ENCODE data around the gene PYM1. TPM values are rescaled to one million over a fixed set of nuclear protein-coding genes. Genes with fewer than 3 reads are reported as not detected.

The PYM1 gene
- total and polyA plus RNA-seq, 2 of the 8 experiments (the other 6 are each of a cell fraction or from before 2014, with no cell fraction given), result 38.7 to 58.5 TPM

- Histone ChIP-seq H2AFZ (ENCODE audit: low read length) (no peak overlapping the region), H3K27ac (ENCODE audit: low read depth, low read length) (no peak overlapping the region), H2BK5ac (ENCODE audit: low read depth, low read length) (no peak overlapping the region), H2BK120ac (replicated peaks; ENCODE audit: low read depth, low read length) (no peak overlapping the region), H3K79me2 (ENCODE audit: control insufficient read depth in 1 of 2, insufficient read depth in 2 of 2, low read length in 2 of 2) (no peaks in the 10 kb centered on the region; a peak in 1 of 4 replicates), H3K9me3 (ENCODE audit: insufficient read depth in 2 of 2, low read depth in 1 of 2, low read length in 1 of 2) (no peaks in the 10 kb centered on the region), H3K14ac (ENCODE audit: insufficient read length) (no peak overlapping the region), H2AK5ac (ENCODE audit: low read depth, low read length) (no peak overlapping the region), H2BK12ac (ENCODE audit: low read depth, low read length) (no peak overlapping the region), H3K27me3 (replicated peaks in 1 of 4; ENCODE audit: control insufficient read depth in 3 of 4, extremely low read depth in 1 of 4, insufficient read depth in 3 of 4, low read length in 3 of 4) (no peaks in the 10 kb centered on the region), H3K4me1 (replicated peaks in 1 of 4; ENCODE audit: control insufficient read depth in 3 of 4, insufficient read depth in 4 of 4, low read length in 3 of 4) (no peaks in the 10 kb centered on the region), H4K91ac (replicated peaks; ENCODE audit: insufficient read length, low read length) (no peak overlapping the region), H4K20me1 (replicated peaks in 1 of 2; ENCODE audit: control insufficient read depth in 1 of 2, insufficient read depth in 2 of 2, low read length in 2 of 2) (peaks cover 0 to 4% of the 10 kb centered on the region in 2 experiments), H3K36me3 (ENCODE audit: control insufficient read depth in 2 of 4, insufficient read depth in 4 of 4, low read length in 3 of 4) (peaks cover 0 to 22% (median 17%) of the 10 kb centered on the region in 4 experiments; a peak in 7 of 8 replicates), H3K23ac (ENCODE audit: insufficient read length) (no peak overlapping the region), H3K4ac (replicated peaks; ENCODE audit: insufficient read length, low read depth, low read length) (no peak overlapping the region), H2BK20ac (ENCODE audit: low read length) (no peak overlapping the region), H3K4me2 (ENCODE audit: insufficient read depth in 1 of 2, low read depth in 2 of 2, low read length in 2 of 2) (no peak overlapping the region), H3K23me2 (ENCODE audit: low read depth, low read length) (no peaks in the 10 kb centered on the region), H3K9ac (replicated peaks in 1 of 4; ENCODE audit: extremely low read depth in 1 of 4, low read depth in 3 of 4, low read length in 3 of 4) (no peak overlapping the region), H2BK15ac (ENCODE audit: low read length) (no peak overlapping the region), H3K4me3 (ENCODE audit: extremely low read depth in 1 of 4, insufficient read depth in 2 of 4, low read depth in 3 of 4, low read length in 4 of 4) (no peak overlapping the region), H3K56ac (replicated peaks; ENCODE audit: insufficient read length, low read depth, low read length) (no peak overlapping the region), H3K18ac (ENCODE audit: extremely low read depth, low read length) (no peak overlapping the region), H4K5ac (ENCODE audit: insufficient read length, low read depth, low read length) (no peak overlapping the region), H4K8ac (ENCODE audit: extremely low read depth, insufficient read depth, low read length) (no peak overlapping the region), H3K79me1 (ENCODE audit: low read depth, low read length) (no peaks in the 10 kb centered on the region; the same call in 1 of the 2 replicates)
- TF ChIP-seq ZNF274 (IDR thresholded peaks at IDR 0.05; ENCODE audit: borderline replicate concordance, extremely low read depth, low read length) (no peak), YY1 (IDR thresholded peaks at IDR 0.05; ENCODE audit: low read depth, low read length) (no peak), GTF2F1 (IDR thresholded peaks at IDR 0.05; ENCODE audit: borderline replicate concordance, low read depth, low read length) (no peak), TAF1 (IDR thresholded peaks at IDR 0.05; ENCODE audit: low read depth, low read length) (no peak), CBX8 (IDR thresholded peaks at IDR 0.05; ENCODE audit: borderline replicate concordance, low read depth, low read length) (no peak), FOSL1 (IDR thresholded peaks at IDR 0.05; ENCODE audit: insufficient read depth, low read depth, low read length) (no peak), TCF12 (IDR thresholded peaks at IDR 0.05; ENCODE audit: low read depth, low read length) (no peak)
- FAIRE-seq (no peak), DNase-seq (ENCODE audit: low read depth in 1 of 2, low spot score in 2 of 2) (no peak)
- 96% methylated on average over 1 of the region's 1 CpG; no CpG with 5 or more reads in 1 of the 2 experiments for WGBS, 2 experiments (ENCODE audit: extremely low coverage in 1 of 2, insufficient coverage in 1 of 2, insufficient read length in 1 of 2, insufficient replicate concordance in 2 of 2, low coverage in 1 of 2, low lambda C conversion rate in 2 of 2, missing lambda C conversion rate in 1 of 2)
- ChIA-PET CTCF (ENCODE audit: partially characterized antibody) (no interaction called here), POLR2A (ENCODE audit: partially characterized antibody) (interaction anchor here (0.6 to 1.6 kb wide), 4 partner anchors 11 to 161 kb away, joined by 3 to 4 read pairs (median 4); no protein-coding TSS in a partner anchor)
Observed at GRCh38 chr12:55906056-55906455, 21.6 kb downstream of the PYM1 start.

All from H1 (cell line).